Measurements from ENCODE around the gene HOXD4.

The HOXD4 gene

DNA sequence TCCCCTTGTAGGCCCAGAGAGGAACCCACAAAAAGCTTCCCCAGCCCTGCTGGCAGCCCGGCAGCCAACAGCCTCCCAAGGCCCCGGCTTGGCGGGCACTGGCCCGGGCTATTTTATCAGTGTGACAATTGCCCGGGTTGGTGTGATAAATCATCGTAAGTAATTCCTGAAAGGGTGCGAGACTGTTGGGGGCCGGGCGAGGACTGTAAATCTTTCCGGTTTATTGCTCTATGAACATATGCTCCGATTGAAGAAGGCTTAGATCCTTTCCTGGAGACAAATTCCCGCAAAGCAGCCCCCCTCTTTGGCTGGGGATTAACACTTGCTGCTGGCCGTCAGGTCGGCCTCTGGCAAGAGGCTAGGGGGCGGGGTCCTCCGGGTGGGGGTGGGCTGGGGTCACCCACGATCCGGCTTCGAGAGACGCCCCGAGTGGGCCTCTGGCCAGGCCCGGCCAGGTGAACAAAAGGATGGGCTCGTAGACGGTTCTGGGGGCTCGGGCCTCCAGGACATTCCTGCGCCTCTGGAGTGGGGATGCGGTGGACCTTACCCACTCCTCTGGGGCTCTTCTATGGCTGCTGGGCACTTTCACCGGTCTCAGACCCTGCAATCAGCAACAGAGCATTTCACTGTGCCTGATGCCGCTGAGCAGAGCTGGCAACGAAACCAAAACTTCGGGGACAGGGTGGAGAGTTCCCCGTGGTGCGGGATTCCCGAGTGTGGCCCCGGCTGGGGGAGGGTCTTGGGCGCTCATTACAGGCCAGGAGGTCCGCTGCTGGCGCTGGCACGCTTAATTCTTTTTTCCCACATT, 7.7 kb downstream of the HOXD4 start:
- no peak for DNase-seq

- no peak for DNase-seq
Measured at GRCh38 chr2:176159663-176160250, 8.4 kb downstream of the HOXD4 start.

DNA sequence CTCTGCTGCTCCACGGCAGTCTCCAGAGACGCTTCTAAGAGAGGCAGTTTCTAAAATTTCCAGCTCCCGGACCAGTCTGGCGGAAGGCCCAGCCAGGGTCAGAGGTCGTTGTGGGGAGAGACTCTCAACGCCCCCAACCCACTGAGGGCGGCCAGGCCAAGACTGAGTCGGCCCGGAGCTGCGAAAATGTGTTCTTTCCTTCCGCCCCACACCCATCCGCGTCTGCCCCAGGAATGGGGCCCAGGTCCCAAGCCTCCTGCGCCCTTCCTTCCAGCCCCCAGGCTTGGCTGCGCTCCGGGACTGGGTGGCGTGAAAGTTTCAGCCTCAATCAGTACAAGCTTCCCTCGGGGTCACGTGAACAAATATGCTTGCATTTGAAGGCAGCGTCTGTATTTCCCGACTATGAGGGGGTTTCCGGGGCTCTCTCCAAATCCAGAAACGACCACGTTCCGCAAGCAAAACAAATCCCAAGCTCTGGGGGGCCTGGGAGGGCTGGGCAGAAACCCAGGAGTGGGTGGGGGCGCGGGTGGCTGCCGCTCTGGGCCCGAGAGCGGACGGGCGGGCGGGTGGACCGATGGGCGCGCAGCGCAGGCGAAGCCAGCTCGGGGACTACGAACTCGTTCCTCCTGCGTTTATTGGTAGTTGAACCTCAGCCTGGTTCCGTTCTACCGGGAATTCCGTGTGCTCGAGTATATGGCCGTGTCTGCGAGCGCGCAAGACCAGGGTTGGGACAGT, 9.1 kb downstream of the HOXD4 start:
- DNase-seq: no peak

- DNase-seq: no peak
Measured at GRCh38 chr2:176160986-176161824, 9.9 kb downstream of the HOXD4 start.

DNA sequence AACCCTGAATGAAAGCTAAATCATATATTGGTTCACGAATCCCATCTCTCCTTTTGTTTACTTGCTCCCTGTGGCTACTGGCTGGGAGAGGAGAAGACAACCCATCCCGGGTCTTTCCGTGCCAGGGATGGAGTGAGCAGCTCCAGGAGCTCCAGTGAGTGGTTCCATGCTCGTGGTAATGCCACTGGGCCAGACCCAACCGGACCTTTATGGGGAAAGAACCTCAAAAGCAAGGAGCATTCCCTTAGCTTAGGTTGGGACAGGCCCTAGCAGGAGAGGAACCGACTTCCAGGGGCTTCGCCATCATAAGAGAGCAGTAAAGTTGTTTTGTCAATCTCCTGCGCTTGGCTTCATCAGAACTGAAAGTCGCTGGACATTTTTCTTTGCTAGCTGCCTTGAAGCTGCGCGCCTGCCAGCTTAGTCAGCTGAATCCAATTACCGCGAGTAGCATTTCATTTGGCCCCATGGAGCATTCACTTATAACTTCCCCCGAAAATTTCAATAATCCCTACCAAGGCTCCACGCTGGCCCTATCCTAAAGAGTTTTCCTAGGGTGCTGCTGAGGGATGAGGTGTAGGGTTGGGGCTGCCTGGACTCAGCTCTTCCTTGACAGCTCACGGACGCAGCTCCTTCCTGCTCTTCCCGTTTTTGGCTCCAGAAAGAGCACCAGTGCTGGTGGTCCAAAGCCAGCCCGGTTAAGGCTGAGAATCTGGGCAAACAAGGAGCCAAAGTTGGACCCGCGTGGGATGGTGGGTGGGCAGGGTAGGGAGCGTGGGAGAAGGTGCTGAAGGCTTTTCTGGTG, 10.7 kb downstream of the HOXD4 start:
- no peak for DNase-seq

DNA sequence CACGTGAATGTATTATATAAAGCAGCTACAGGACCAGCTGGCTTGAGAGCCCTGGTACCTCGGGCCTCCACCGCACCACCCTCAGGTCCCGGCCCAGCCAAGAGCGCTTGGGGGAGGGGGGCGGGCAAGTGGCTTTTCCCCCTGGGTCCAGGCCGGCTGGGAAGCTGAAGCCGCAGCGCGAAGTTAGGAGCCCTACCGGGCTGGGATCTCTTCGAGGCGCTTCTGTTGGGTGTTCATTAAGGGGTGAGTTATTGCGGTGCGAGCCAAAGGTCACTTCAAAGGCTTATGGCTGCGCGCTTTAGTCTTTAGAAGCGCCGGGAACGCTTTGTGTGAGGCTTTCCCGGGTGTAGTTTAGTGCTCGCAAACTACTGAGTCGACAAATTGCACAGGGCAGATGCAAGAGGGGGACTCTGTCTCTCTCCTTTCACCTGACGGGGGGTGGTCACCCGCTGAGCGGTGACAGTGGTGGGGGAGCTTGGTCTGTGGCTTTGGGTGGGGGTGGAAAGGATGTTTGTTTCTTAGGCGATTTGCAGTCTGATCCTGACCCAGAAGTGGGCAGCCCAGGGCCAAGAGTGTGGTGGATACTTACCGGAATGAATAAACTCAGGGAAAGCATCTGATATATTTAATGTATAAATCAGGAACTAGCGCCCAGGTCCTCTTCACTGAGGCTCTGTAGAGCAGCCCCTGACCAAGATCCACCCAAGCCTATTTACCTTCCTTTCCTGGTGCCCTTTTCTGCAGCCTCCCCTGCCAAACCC, 11.7 kb downstream of the HOXD4 start:
- DNase-seq: no peak

- no peak for DNase-seq
Measured at GRCh38 chr2:176163672-176164056, 12.3 kb downstream of the HOXD4 start.

GRCh38 chr2:176164201-176164600, 12.9 kb downstream of the HOXD4 start:
- DNase-seq: no peak

DNA sequence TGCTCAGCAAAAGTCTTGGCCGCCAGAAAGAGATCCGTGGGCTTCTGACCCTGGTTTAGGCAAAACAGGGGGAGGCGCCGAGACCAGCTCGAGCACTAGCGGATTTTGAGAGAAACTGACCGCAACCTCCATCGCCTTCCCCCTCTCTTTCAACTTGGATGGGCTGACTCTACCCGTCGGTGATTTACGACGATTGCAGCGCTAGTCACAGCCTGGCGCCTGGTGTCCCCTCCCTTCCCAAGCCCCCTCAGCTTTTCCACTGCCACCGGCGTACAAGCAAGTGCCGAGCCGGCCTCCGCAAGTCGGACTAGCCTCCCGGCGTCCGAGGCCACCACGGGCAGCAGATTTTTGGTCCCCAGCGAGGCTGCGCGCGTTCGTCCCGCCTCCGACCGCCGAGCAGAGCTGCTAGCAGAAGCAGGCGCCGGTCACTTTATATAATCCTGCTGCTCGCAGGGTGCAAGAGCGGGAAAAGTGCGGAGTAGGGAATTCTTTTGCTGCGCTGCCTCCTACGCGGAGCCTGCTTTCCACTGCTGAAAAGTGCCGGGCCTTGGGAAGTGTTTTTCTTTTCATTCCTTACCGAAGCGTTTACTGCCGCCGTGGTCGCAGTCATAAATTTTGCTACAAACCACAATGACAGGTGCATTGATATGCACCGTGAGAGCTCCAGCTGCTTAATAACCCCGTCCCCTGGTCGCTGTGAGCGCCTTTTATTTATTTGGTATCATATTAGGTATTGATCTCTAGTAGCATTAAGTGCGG, 13.4 kb downstream of the HOXD4 start:
- no peak for DNase-seq

- no peak for DNase-seq
Measured at GRCh38 chr2:176165370-176166050, 14.2 kb downstream of the HOXD4 start.

- no peak for DNase-seq
Measured at GRCh38 chr2:176166272-176166671, 14.9 kb downstream of the HOXD4 start.

GRCh38 chr2:176167398-176167797, 16.0 kb downstream of the HOXD4 start:
- DNase-seq: no peak

GRCh38 chr2:176169181-176169580, 17.8 kb downstream of the HOXD4 start:
- DNase-seq: no peak

DNA sequence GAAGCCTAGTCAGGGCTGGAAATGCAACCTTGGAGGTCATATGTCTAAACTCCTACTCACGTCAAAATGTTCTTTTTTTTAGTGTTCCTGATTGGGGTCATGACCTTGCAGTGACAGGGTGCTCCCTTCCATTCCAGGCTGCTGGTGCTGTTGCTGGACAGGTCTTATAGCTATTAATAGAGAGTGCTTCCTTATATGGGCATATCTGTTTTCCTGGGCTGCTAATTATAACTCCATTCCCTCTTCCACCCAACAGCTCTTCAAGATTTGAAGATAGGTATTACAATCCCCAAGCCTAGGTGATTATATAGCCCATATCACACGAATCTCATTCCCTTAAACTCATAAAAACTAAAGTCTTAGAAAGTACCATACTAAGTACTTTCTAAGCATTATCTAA, 18.4 kb downstream of the HOXD4 start:
- DNase-seq: no peak

DNA sequence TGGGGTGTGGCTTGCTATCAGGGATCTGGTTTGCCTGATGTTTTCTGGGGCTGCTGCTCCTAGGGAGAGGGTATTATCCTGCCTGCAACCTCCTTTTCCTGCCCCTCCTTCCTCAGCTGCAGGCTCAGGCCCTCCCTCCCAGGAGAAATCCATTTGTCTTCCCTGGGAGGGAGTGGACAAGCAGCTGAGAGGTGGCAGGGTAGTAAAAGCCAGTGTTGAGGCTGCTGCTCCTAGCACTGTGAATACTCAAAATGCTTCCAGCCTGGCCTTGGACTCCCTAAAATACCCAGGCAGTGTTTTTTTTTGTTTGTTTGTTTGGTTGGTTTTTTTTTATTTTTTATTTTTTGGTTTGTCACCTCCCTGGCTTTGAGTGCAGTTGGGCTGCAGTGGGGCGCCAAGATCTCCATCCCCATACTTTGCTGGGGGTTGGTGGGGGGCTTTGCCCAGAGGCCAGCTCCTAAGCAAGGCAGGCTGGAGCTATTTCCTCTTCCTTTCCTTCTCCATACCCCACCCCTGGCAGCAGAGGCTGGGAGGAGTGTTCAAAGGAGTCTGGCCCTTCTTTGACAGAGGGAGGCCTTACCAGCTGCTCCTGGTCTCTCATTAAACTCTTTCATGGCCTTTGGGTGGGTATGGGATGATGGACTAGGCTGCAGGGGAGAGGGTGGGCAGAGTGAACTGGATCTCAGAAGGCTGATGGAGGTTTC, 19.4 kb downstream of the HOXD4 start:
- no peak for DNase-seq

DNA sequence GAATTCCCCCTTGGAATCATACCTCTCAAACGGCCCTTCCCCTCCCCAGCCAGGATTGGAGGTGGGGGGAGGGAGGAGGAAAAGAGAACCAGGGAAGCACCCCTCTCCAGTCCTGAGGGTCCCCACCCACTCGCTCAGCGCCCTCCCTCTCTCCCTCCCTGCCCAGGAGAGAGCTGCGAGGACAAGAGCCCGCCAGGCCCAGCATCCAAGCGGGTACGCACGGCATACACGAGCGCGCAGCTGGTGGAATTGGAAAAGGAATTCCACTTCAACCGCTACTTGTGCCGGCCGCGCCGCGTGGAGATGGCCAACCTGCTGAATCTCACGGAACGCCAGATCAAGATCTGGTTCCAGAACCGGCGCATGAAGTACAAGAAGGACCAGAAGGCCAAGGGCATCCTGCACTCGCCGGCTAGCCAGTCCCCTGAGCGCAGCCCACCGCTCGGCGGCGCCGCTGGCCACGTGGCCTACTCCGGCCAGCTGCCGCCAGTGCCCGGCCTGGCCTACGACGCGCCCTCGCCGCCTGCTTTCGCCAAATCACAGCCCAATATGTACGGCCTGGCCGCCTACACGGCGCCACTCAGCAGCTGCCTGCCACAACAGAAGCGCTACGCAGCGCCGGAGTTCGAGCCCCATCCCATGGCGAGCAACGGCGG, 20.1 kb downstream of the HOXD4 start:
- DNase-seq: no peak

GRCh38 chr2:176172007-176172894, 20.9 kb downstream of the HOXD4 start:
- DNase-seq: no peak

Data from RPMI8226 (cell line).